HG03442 (cell line): ENCODE results near the gene NBEAL1.
"Not testable (repeated sequence)": the region's sequence is repeated elsewhere in the genome, so short reads cannot be mapped to it uniquely, and the experiment has no call there.

Source experiments
- ATAC-seq: cut with Tn5 transposase; IDR thresholded peaks from one replicate; pipeline ENCODE4 v1.9.1; 2021; ENCODE audit warnings: mild to moderate bottlenecking, moderate library complexity; ENCODE audit not compliant: unreplicated experiment

The NBEAL1 gene

GRCh38 chr2:203105996-203106395 lies 91.3 kb downstream of the NBEAL1 start:
- ATAC-seq = no peak

GRCh38 chr2:203110496-203110895 lies 95.8 kb downstream of the NBEAL1 start:
- not testable (repeated sequence) for ATAC-seq

- no peak for ATAC-seq
These were observed 97.7 kb downstream of the NBEAL1 start for GRCh38 chr2:203112342-203112741.

- not testable (repeated sequence) for ATAC-seq
These were observed 100.6 kb downstream of the NBEAL1 start for GRCh38 chr2:203115201-203115700.

GRCh38 chr2:203122317-203122986 lies 107.8 kb downstream of the NBEAL1 start:
- no peak for ATAC-seq

GRCh38 chr2:203126996-203127395 lies 112.3 kb downstream of the NBEAL1 start:
- no peak for ATAC-seq

- no peak for ATAC-seq
These were observed 120.4 kb downstream of the NBEAL1 start for GRCh38 chr2:203135105-203135504.

GRCh38 chr2:203143391-203143790 lies 128.7 kb downstream of the NBEAL1 start:
- no peak for ATAC-seq

GRCh38 chr2:203149194-203149593 lies 134.5 kb downstream of the NBEAL1 start:
- no peak for ATAC-seq

- no peak for ATAC-seq
These were observed 140.7 kb downstream of the NBEAL1 start for GRCh38 chr2:203155406-203155805.

- not testable (repeated sequence) for ATAC-seq
These were observed 148.0 kb downstream of the NBEAL1 start for GRCh38 chr2:203162722-203163121.

GRCh38 chr2:203164311-203164935 lies 149.7 kb downstream of the NBEAL1 start:
- no peak for ATAC-seq

- ATAC-seq = no peak
These were observed 153.1 kb downstream of the NBEAL1 start for GRCh38 chr2:203167751-203168150.

- no peak for ATAC-seq
These were observed 155.8 kb downstream of the NBEAL1 start for GRCh38 chr2:203170502-203170901.

- no peak for ATAC-seq
These were observed 160.7 kb downstream of the NBEAL1 start for GRCh38 chr2:203175371-203175770.

- ATAC-seq = no peak
These were observed 162.7 kb downstream of the NBEAL1 start for GRCh38 chr2:203177361-203177760.

GRCh38 chr2:203185864-203186263 lies 171.2 kb downstream of the NBEAL1 start:
- ATAC-seq = no peak

- not testable (repeated sequence) for ATAC-seq
These were observed 175.9 kb downstream of the NBEAL1 start for GRCh38 chr2:203190547-203190946.

- not testable (repeated sequence) for ATAC-seq
These were observed 176.4 kb downstream of the NBEAL1 start for GRCh38 chr2:203191026-203191425.

- ATAC-seq = no peak
These were observed 177.3 kb downstream of the NBEAL1 start for GRCh38 chr2:203191961-203192360.

GRCh38 chr2:203195331-203196036 lies 180.8 kb downstream of the NBEAL1 start:
- ATAC-seq = no peak

GRCh38 chr2:203200866-203201265 lies 186.2 kb downstream of the NBEAL1 start:
- no peak for ATAC-seq
